HepG2 (cell line): ENCODE measurements around the gene TP73. TPM values are rescaled to one million over a fixed set of nuclear protein-coding genes. Genes with fewer than 3 reads are reported as not detected.

Source experiments
- ATAC-seq: fragments of 200-7000 bp; cut with Tn5 transposase; 3 replicates; pipeline ENCODE4 v1.9.1; 2020; ENCODE audit warnings: mild to moderate bottlenecking, moderate library complexity
- BruUV-seq: library from RNA; stranded (reverse); fragments of 400-500 nt; replicated peaks from 2 replicates; lab custom pipeline; 2021; lab: Mats Ljungman, UMichigan
- CTCF ChIA-PET: fragments of 300-600 bp; formaldehyde crosslinking; extraction: SDS; loops from one replicate; lab custom pipeline; 2021; ENCODE audit warnings: low total read pairs, inconsistent platforms, low intra/inter-chr PET ratio; lab: Yijun Ruan, JAX
- POLR2A ChIA-PET: fragments of 350-600 bp; sonication (Branson Sonifier 250); formaldehyde crosslinking; loops from one replicate; lab custom pipeline; 2020; ENCODE audit warnings: antibody characterized with exemption, inconsistent platforms; lab: Yijun Ruan, JAX
- DNase-seq: peaks from one replicate; pipeline ENCODE4 v3.0.0-alpha.2; 2015; ENCODE audit warnings: low spot score
- FAIRE-seq: peaks from 3 replicates; lab custom pipeline; 2011; peaks lifted over from hg19 to GRCh38; lab: Jason Lieb, UNC
- H2AFZ ChIP-seq: one replicate; pipeline ENCODE4 v1.6.1; 2011; ENCODE audit warnings: low read length, inconsistent platforms
- H3K27ac ChIP-seq: fragments of 300-600 bp; 3 replicates; pipeline ENCODE4 v1.8.0; 2011; ENCODE audit warnings: mixed run types, mild to moderate bottlenecking, mixed read lengths, low read length, inconsistent platforms; ENCODE audit not compliant: insufficient read depth; ENCODE audit errors: extremely low read length
- H3K27me3 ChIP-seq, 2 experiments: fragments of 200-600 bp in 1 of 2; 2 replicates in 1 of 2; 3 replicates in 1 of 2; pipeline versions ENCODE4 v1.6.0 to v1.8.0; 2011; ENCODE audit warnings: low read length in 2 of 2, mild to moderate bottlenecking in 2 of 2, moderate library complexity in 2 of 2, inconsistent platforms in 1 of 2; ENCODE audit not compliant: insufficient read depth in 2 of 2, control insufficient read depth in 1 of 2
- H3K36me3 ChIP-seq, 2 experiments: fragments of 200-600 bp in 1 of 2; replicated peaks in 1 of 2; 2 replicates in 1 of 2; 3 replicates in 1 of 2; pipeline versions ENCODE4 v1.5.1 to v1.8.0; 2011; ENCODE audit warnings: low read length in 2 of 2, inconsistent platforms in 1 of 2; ENCODE audit not compliant: insufficient read depth in 2 of 2, control insufficient read depth in 1 of 2
- H3K4me1 ChIP-seq: 2 replicates; pipeline ENCODE4 v1.5.1; 2012; ENCODE audit warnings: low read length, inconsistent platforms; ENCODE audit not compliant: insufficient read depth
- H3K4me2 ChIP-seq: 2 replicates; pipeline ENCODE4 v1.6.0; 2011; ENCODE audit warnings: low read depth, low read length, inconsistent platforms
- H3K4me3 ChIP-seq, 3 experiments: fragments of 200-600 bp in 1 of 3; sonication (generic), shearing (Covaris generic) in 1 of 3; replicated peaks in 1 of 3; 2 replicates each; pipeline ENCODE4 v1.5.1; 2011 to 2016; ENCODE audit warnings: low read length in 3 of 3, inconsistent platforms in 2 of 3, low read depth in 2 of 3, mild to moderate bottlenecking in 2 of 3, control low read depth in 1 of 3, mixed read lengths in 1 of 3; ENCODE audit not compliant: insufficient read depth in 1 of 3
- H3K79me2 ChIP-seq: one replicate; pipeline ENCODE4 v1.6.1; 2011; ENCODE audit warnings: low read length, inconsistent platforms; ENCODE audit not compliant: insufficient read depth
- H3K9ac ChIP-seq: 2 replicates; pipeline ENCODE4 v1.6.0; 2011; ENCODE audit warnings: mild to moderate bottlenecking, low read depth, low read length, inconsistent platforms; ENCODE audit not compliant: insufficient read depth
- H3K9me3 ChIP-seq: 2 replicates; pipeline ENCODE4 v1.5.1; 2012; ENCODE audit warnings: mild to moderate bottlenecking, low read length
- H4K20me1 ChIP-seq: 2 replicates; pipeline ENCODE4 v1.6.0; 2011; ENCODE audit warnings: inconsistent platforms, mild to moderate bottlenecking, low read length, moderate library complexity; ENCODE audit not compliant: insufficient read depth
- ADNP ChIP-seq: sonication (generic); formaldehyde crosslinking; IDR thresholded peaks from 2 replicates; pipeline ENCODE4 v1.4.0; 2020; ENCODE audit warnings: missing genetic modification reagents
- CBX2 ChIP-seq, 2 experiments: fragments of 200-600 bp in 1 of 2; sonication (generic); formaldehyde crosslinking in 1 of 2; IDR thresholded peaks; 2 replicates each; pipeline versions ENCODE4 v1.7.0 to v1.8.1; 2018 to 2022; ENCODE audit warnings: low read depth in 2 of 2, low read length in 1 of 2, mild to moderate bottlenecking in 1 of 2, missing genetic modification reagents in 1 of 2
- FOXA1 ChIP-seq, 2 experiments: fragments of 450-650 bp in 1 of 2; sonication (generic) in 1 of 2; formaldehyde crosslinking in 1 of 2; IDR thresholded peaks; 2 replicates each; pipeline versions ENCODE4 v1.4.0 to v1.6.1; 2016 to 2020; ENCODE audit warnings: missing genetic modification reagents in 1 of 2
- GFI1 ChIP-seq: sonication (generic); formaldehyde crosslinking; IDR thresholded peaks from 2 replicates; pipeline ENCODE4 v1.5.0; 2020; ENCODE audit warnings: missing genetic modification reagents, mild to moderate bottlenecking, borderline replicate concordance
- GLMP ChIP-seq: sonication (generic); formaldehyde crosslinking; IDR thresholded peaks from 2 replicates; pipeline ENCODE4 v1.9.0; 2021; ENCODE audit warnings: missing genetic modification reagents, mild to moderate bottlenecking, borderline replicate concordance
- HDAC2 ChIP-seq: sonication (generic); formaldehyde crosslinking; IDR thresholded peaks from 2 replicates; pipeline ENCODE4 v1.4.0; 2020; ENCODE audit warnings: missing genetic modification reagents
- HNF4A ChIP-seq: sonication (generic); formaldehyde crosslinking; IDR thresholded peaks from 2 replicates; pipeline ENCODE4 v1.4.0; 2020; ENCODE audit warnings: missing genetic modification reagents
- NFYC ChIP-seq: IDR thresholded peaks from 2 replicates; pipeline ENCODE4 v1.6.1; 2016; ENCODE audit warnings: missing genetic modification reagents, missing compliant biosample characterization
- NRL ChIP-seq: sonication (generic); formaldehyde crosslinking; IDR thresholded peaks from 2 replicates; pipeline ENCODE4 v1.5.0; 2020; ENCODE audit warnings: missing genetic modification reagents, mild to moderate bottlenecking, moderate library complexity, borderline replicate concordance
- SCMH1 ChIP-seq: sonication (generic); formaldehyde crosslinking; IDR thresholded peaks from 2 replicates; pipeline ENCODE4 v1.9.0; 2021; ENCODE audit warnings: missing genetic modification reagents, mild to moderate bottlenecking, borderline replicate concordance
- SPEN ChIP-seq: sonication (generic); formaldehyde crosslinking; IDR thresholded peaks from 2 replicates; pipeline ENCODE4 v1.5.1; 2020; ENCODE audit warnings: low read depth, mild to moderate bottlenecking, missing genetic modification reagents
- THAP7 ChIP-seq: sonication (generic); formaldehyde crosslinking; IDR thresholded peaks from 2 replicates; pipeline ENCODE4 v1.8.1; 2023; ENCODE audit warnings: mild to moderate bottlenecking, missing genetic modification reagents
- ZBTB14 ChIP-seq: sonication (generic); formaldehyde crosslinking; IDR thresholded peaks from 2 replicates; pipeline ENCODE4 v1.4.0; 2020; ENCODE audit warnings: missing genetic modification reagents
- ZFP36L1 ChIP-seq: sonication (generic); formaldehyde crosslinking; IDR thresholded peaks from 2 replicates; pipeline ENCODE4 v1.8.0; 2022; ENCODE audit warnings: mild to moderate bottlenecking, missing genetic modification reagents, moderate library complexity
- ZNF678 ChIP-seq: sonication (generic); formaldehyde crosslinking; IDR thresholded peaks from 2 replicates; pipeline ENCODE4 v1.4.0; 2020; ENCODE audit warnings: mild to moderate bottlenecking, missing genetic modification reagents
- ZNF720 ChIP-seq: sonication (generic); formaldehyde crosslinking; IDR thresholded peaks from 2 replicates; pipeline ENCODE4 v1.4.0; 2020; ENCODE audit warnings: missing genetic modification reagents
- ZNF740 ChIP-seq: sonication (generic); formaldehyde crosslinking; IDR thresholded peaks from 2 replicates; pipeline ENCODE4 v1.4.0; 2020; ENCODE audit warnings: missing genetic modification reagents
- ZNF790 ChIP-seq: sonication (generic); formaldehyde crosslinking; IDR thresholded peaks from 2 replicates; pipeline ENCODE4 v1.8.0; 2022; ENCODE audit warnings: missing genetic modification reagents, mild to moderate bottlenecking, borderline replicate concordance
- WGBS: methylation state at CpG from one replicate; pipeline ENCODE4 v1.1.6; 2017; ENCODE audit warnings: low lambda C conversion rate; 5-methylcytosine and 5-hydroxymethylcytosine counted together
- in situ Hi-C: cut with HindIII; loops from 2 replicates; pipeline ENCODE4 v1.10.0; 2017; ENCODE audit warnings: low pct_unique_long_range_greater_than_20kb; ENCODE audit not compliant: extremely low pct_ligation_motif_present
- intact Hi-C: fragments of 100-400 bp; cut with micrococcal nuclease; formaldehyde crosslinking; loops from one replicate; pipeline ENCODE4 v1.10.0; 2022; ENCODE audit not compliant: unreplicated experiment
- polyA plus RNA-seq, 8 experiments: library from polyadenylated mRNA; depleted of rRNA in 3 of 8; stranded (reverse) in 7 of 8; unstranded in 1 of 8; fragments of >200 nt; fragmentation: Illumina TruSeq in 4 of 8; extraction: Trizol in 4 of 8; gene quantifications; 2 replicates each; pipeline versions ENCODE4 v1.2.1 to v1.2.3, GENCODE V29; 2011 to 2016; ENCODE audit warnings: low read depth in 4 of 8, missing spikeins in 1 of 8, mixed read lengths in 1 of 8; ENCODE audit not compliant: insufficient read depth in 1 of 8
- total RNA-seq, 5 experiments: library from RNA; depleted of rRNA; stranded (reverse); fragments of >200 nt; fragmentation: Illumina TruSeq; extraction: Trizol; gene quantifications; 2 replicates each; pipeline ENCODE4 v1.2.3, GENCODE V29; 2016; ENCODE audit warnings: low read depth in 1 of 5

Gene TP73
- total and polyA plus RNA-seq, 2 of the 13 experiments (the other 11 are each of a cell fraction or from before 2014, with no cell fraction given), result 0.49 to 1.1 TPM

- TF ChIP-seq HNF4A (CRISPR knock-in tag) (no peak), ADNP (no peak), GLMP (CRISPR knock-in tag) (no peak), ZNF790 (no peak), ZNF720 (CRISPR knock-in tag) (no peak), GFI1 (CRISPR knock-in tag) (no peak), ZBTB14 (CRISPR knock-in tag) (no peak), NFYC (CRISPR knock-in tag) (no peak), FOXA1 (IDR thresholded peaks at IDR 0.05) (no peak), FOXA1 (CRISPR knock-in tag; IDR thresholded peaks at IDR 0.05) (no peak), SPEN (CRISPR knock-in tag) (no peak), CBX2 (IDR thresholded peaks at IDR 0.05; ENCODE audit: low read depth, low read length) (no peak), CBX2 (CRISPR knock-in tag; IDR thresholded peaks at IDR 0.05; ENCODE audit: low read depth) (no peak), ZNF740 (no peak), HDAC2 (CRISPR knock-in tag) (no peak), NRL (CRISPR knock-in tag) (no peak), THAP7 (no peak), ZFP36L1 (CRISPR knock-in tag) (no peak), ZNF678 (CRISPR knock-in tag) (no peak), SCMH1 (no peak)
- Histone ChIP-seq H3K27ac (no peak overlapping the region), H3K4me1 (peaks cover 22% of the 10 kb centered on the region), H2AFZ (no peak overlapping the region), H3K9ac (peak overlapping the region; percentile 46), H4K20me1 (no peaks in the 10 kb centered on the region), H3K4me3 (peak overlapping the region; percentile 58 to 73 (median 66)), H3K9me3 (no peaks in the 10 kb centered on the region), H3K79me2 (peaks cover 7% of the 10 kb centered on the region), H3K36me3 (no peaks in the 10 kb centered on the region), H3K4me2 (peak overlapping the region; percentile 86), H3K27me3 (peaks cover 2 to 11% of the 10 kb centered on the region in 2 experiments; a peak in 3 of 5 replicates)
- TSS peak; percentile 48 for BruUV-seq
- DNase-seq (no peak), ATAC-seq (no peak; the same call in 2 of the 3 replicates), FAIRE-seq (peak; percentile 23)
- CTCF ChIA-PET, result no interaction called here
- POLR2A ChIA-PET, result interaction anchor here (0.9 to 2.6 kb wide), 4 partner anchors 9 to 118 kb away, joined by 3 to 6 read pairs (median 3); no protein-coding TSS in a partner anchor
- in situ Hi-C loops (no loop called here), intact Hi-C loops (no loop called here)
- WGBS, result 5% methylated on average over 3 of the region's 10 CpGs
Observed at GRCh38 chr1:3653286-3653618, 936 bp downstream of the TP73 start.
